ENCODE data around the gene MRPL17. TPM values are rescaled to one million over a fixed set of nuclear protein-coding genes. Genes with fewer than 3 reads are reported as not detected.

MRPL17 gene
- total and polyA plus RNA-seq, 2 of the 13 experiments (the other 11 are each of a cell fraction or from before 2014, with no cell fraction given) = 59.4 to 90.0 TPM

- peak; percentile 84 for TF ChIP-seq ZNF407 (CRISPR knock-in tag; IDR thresholded peaks at IDR 0.05; ENCODE audit: not compliant biosample characterization)
- TF ChIP-seq ZNF556 (CRISPR knock-in tag; IDR thresholded peaks at IDR 0.05; ENCODE audit: borderline replicate concordance) = 0 out of 2 replicates have a peak, but pooled peaks have one; percentile 32
- peak; percentile 18; the same call in 1 of the 2 replicates for TF ChIP-seq FOXO1 (CRISPR knock-in tag; IDR thresholded peaks at IDR 0.05)
- TF ChIP-seq, protein P1, sequence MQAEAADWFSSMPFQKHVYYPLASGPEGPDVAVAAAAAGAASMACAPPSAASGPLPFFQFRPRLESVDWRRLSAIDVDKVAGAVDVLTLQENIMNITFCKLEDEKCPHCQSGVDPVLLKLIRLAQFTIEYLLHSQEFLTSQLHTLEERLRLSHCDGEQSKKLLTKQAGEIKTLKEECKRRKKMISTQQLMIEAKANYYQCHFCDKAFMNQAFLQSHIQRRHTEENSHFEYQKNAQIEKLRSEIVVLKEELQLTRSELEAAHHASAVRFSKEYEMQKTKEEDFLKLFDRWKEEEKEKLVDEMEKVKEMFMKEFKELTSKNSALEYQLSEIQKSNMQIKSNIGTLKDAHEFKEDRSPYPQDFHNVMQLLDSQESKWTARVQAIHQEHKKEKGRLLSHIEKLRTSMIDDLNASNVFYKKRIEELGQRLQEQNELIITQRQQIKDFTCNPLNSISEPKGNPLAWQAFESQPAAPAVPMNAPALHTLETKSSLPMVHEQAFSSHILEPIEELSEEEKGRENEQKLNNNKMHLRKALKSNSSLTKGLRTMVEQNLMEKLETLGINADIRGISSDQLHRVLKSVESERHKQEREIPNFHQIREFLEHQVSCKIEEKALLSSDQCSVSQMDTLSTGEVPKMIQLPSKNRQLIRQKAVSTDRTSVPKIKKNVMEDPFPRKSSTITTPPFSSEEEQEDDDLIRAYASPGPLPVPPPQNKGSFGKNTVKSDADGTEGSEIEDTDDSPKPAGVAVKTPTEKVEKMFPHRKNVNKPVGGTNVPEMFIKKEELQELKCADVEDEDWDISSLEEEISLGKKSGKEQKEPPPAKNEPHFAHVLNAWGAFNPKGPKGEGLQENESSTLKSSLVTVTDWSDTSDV (CRISPR knock-in tag; IDR thresholded peaks at IDR 0.05) = peak; percentile 79; the same call in 1 of the 2 replicates
- no peak; the same call in 1 of the 2 replicates for TF ChIP-seq KLF11 (CRISPR knock-in tag; IDR thresholded peaks at IDR 0.05)
- TF ChIP-seq ZFAT (CRISPR knock-in tag; conservative IDR thresholded peaks at IDR 0.05) = no peak
- TF ChIP-seq FLYWCH1 (CRISPR knock-in tag; IDR thresholded peaks at IDR 0.05) = no peak
- no peak for TF ChIP-seq ZBTB4 (CRISPR knock-in tag; IDR thresholded peaks at IDR 0.05; ENCODE audit: borderline replicate concordance)
- no peak for TF ChIP-seq ZNF432 (CRISPR knock-in tag; IDR thresholded peaks at IDR 0.05; ENCODE audit: borderline replicate concordance)
- TF ChIP-seq ZNF430 (CRISPR knock-in tag; IDR thresholded peaks at IDR 0.05) = peak; percentile 99
- TF ChIP-seq SUZ12 (IDR thresholded peaks at IDR 0.05; ENCODE audit: low read depth, low read length) = no peak
Measured at GRCh38 chr11:6682936-6683861, at the start of gene MRPL17 (continued).

Measured in HepG2 (cell line).